Prostate gland (tissue), 2 donors: ENCODE results near the gene AARS2. TPM values are rescaled to one million over a fixed set of nuclear protein-coding genes. Genes with fewer than 3 reads are reported as not detected.

Source experiments
- DNase-seq: peaks from one replicate; pipeline ENCODE4 v3.0.0-alpha.2; 2019; ENCODE audit warnings: low spot score
- H3K27ac ChIP-seq, 2 donors: fragments of 200-600 bp; sonication (generic); 2 replicates each; pipeline ENCODE4 v1.5.1; 2017 to 2019
- H3K27me3 ChIP-seq: fragments of 200-600 bp; sonication (generic); replicated peaks from 2 replicates; pipeline ENCODE4 v1.5.1; 2019; ENCODE audit not compliant: insufficient read depth
- H3K36me3 ChIP-seq, 2 donors: fragments of 200-600 bp; sonication (generic); 1 replicate in 1 of 2; 2 replicates in 1 of 2; pipeline versions ENCODE4 v1.5.1 to v1.8.1; 2017 to 2019
- H3K4me1 ChIP-seq: fragments of 200-600 bp; sonication (generic); replicated peaks from 2 replicates; pipeline ENCODE4 v1.5.1; 2019
- H3K4me3 ChIP-seq, 2 donors: fragments of 200-600 bp; sonication (generic); 2 replicates each; pipeline ENCODE4 v1.5.1; 2017 to 2019
- H3K9me3 ChIP-seq: fragments of 200-600 bp; sonication (generic); 2 replicates; pipeline ENCODE4 v1.5.1; 2017
- CTCF ChIP-seq, 4 experiments: fragments of 200-600 bp in 2 of 4; fragments of 450-650 bp in 2 of 4; sonication (generic) in 2 of 4; IDR thresholded peaks; 1 replicate in 3 of 4; 2 replicates in 1 of 4; pipeline ENCODE4 v1.5.1; 2016 to 2019; ENCODE audit warnings: antibody characterized with exemption in 4 of 4, mild to moderate bottlenecking in 2 of 4, moderate library complexity in 2 of 4
- POLR2A ChIP-seq: fragments of 450-650 bp; IDR thresholded peaks from one replicate; pipeline ENCODE4 v1.6.1; 2016; ENCODE audit warnings: antibody characterized with exemption, mild to moderate bottlenecking
- POLR2AphosphoS5 ChIP-seq: sonication (generic); formaldehyde crosslinking; IDR thresholded peaks from one replicate; pipeline ENCODE4 v1.6.1; 2017; ENCODE audit warnings: antibody characterized with exemption
- WGBS: methylation state at CpG from one replicate; pipeline ENCODE4 v1.1.5; 2018; 5-methylcytosine and 5-hydroxymethylcytosine counted together
- intact Hi-C: fragments of 100-400 bp; cut with DNase I; formaldehyde crosslinking; loops from one replicate; pipeline ENCODE4 v1.14.2; 2022
- total RNA-seq, 2 donors: library from RNA; depleted of rRNA; stranded (reverse); fragments of >200 nt; gene quantifications; one replicate each; pipeline ENCODE4 v1.1.0, GENCODE V29; 2016

Gene AARS2
- total RNA-seq, 2 donors from 2014 or later = 17.4 to 19.4 TPM

- intact Hi-C loops = loop anchor here (5.0 kb wide), 1 partner anchor 43 kb away; no protein-coding TSS in a partner anchor
Measured at GRCh38 chr6:44264154-44265006, 48.8 kb downstream of the AARS2 start.

GRCh38 chr6:44263354-44264100 is 49.6 kb downstream of the AARS2 start:
- H3K4me3 ChIP-seq = peak overlapping the region; percentile 51 to 73

More at GRCh38 chr6:44264154-44265006, 48.8 kb downstream of the AARS2 start:
- H3K9me3 ChIP-seq = no peaks in the 10 kb centered on the region
- no peak for DNase-seq
- peaks cover 12% of the 10 kb centered on the region for H3K4me1 ChIP-seq
- H3K27ac ChIP-seq = peak overlapping the region; percentile 67 to 72
- TF ChIP-seq POLR2A (no peak), POLR2AphosphoS5 (no peak), CTCF (IDR thresholded peaks at IDR 0.05) (no peak)
- 9% methylated on average over 12 of the region's 13 CpGs for WGBS
- H3K36me3 ChIP-seq = no peaks in the 10 kb centered on the region
- no peaks in the 10 kb centered on the region for H3K27me3 ChIP-seq
- peak overlapping the region; percentile 51 to 73 for H3K4me3 ChIP-seq

DNA sequence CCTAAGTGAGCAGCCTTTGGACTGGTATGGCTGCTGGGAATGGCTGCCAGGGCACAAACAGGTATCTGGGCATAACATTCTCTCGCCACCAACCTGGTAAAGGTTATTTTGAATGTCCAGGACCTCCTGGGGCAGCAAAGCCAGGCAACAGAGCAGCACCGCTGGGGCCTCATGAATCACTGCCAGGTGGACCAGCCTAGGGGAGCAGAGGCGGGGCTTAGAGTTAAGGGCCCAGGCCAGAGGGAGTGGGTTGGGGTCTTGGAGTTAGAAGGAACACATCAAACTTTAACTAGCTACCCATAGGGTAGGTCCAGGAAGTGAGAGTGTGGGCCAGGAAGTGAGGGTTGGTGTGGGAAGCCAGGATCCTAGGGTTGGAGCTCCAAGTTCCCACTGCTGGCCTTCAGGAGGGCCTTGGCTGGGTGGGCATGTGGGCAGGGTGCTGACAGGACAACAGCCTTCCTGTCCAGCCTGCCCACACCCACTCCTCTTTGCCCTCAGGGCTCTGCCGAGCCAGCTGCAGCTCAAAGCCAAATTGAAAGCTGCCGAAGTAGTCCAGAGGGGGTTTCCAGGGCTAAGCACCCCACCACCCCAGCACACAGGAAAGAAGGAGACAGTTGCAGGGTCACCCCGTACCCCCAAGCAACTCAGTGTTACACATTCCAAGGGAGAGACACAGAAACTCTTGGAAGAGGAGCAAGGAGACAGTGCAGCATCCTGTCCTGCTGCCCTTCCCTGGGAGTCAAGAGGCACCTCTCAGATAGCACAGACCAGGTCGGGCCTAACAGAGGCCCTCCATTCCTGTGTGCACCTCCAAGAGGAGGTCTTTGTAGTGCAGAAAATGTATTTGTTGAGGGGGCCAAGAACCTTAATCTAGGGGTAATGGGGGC is 50.4 kb downstream of the AARS2 start:
- H3K4me3 ChIP-seq = no peak overlapping the region
- WGBS = 63% methylated on average over 7 of the region's 7 CpGs
- H3K27me3 ChIP-seq = no peaks in the 10 kb centered on the region

More at GRCh38 chr6:44263354-44264100, 49.6 kb downstream of the AARS2 start:
- no peak overlapping the region for H3K27ac ChIP-seq
- WGBS = 54% methylated on average over 9 of the region's 9 CpGs
- H3K9me3 ChIP-seq = no peaks in the 10 kb centered on the region
- TF ChIP-seq POLR2A (no peak), POLR2AphosphoS5 (no peak), CTCF (IDR thresholded peaks at IDR 0.05) (no peak)
- H3K4me1 ChIP-seq = peaks cover 12% of the 10 kb centered on the region
- intact Hi-C loops = no loop called here
- no peaks in the 10 kb centered on the region for H3K36me3 ChIP-seq
- no peaks in the 10 kb centered on the region for H3K27me3 ChIP-seq
- DNase-seq = no peak

DNA sequence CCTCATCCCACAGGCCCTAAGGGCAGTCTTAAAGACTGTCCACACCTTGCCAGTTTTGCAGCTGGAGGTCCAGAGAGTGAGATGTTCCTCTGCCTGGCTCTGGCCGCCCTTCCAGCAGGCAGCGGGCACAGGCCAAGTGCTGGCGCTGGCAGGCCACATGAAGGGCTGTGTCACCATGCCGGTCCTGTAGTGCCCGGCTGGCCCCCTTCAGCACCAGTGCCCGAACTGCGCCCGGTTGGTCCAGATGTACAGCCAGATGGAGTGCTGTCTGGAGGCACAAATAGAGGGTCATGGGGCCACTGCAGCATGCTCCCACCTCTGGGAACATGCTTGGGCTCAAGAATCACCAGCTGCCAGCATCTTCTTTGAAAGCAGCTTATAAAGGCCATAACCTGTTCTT is 51.6 kb downstream of the AARS2 start:
- Histone ChIP-seq H3K9me3 (no peaks in the 10 kb centered on the region), H3K4me1 (peaks cover 12% of the 10 kb centered on the region), H3K4me3 (no peak overlapping the region), H3K27me3 (no peaks in the 10 kb centered on the region), H3K27ac (no peak overlapping the region), H3K36me3 (no peaks in the 10 kb centered on the region)
- DNase-seq = no peak
- 96% methylated on average over 8 of the region's 8 CpGs for WGBS
- TF ChIP-seq POLR2AphosphoS5 (no peak), POLR2A (no peak), CTCF (IDR thresholded peaks at IDR 0.05) (no peak)
- intact Hi-C loops = no loop called here

More for the DNA sequence above, 50.4 kb downstream of the AARS2 start:
- no peaks in the 10 kb centered on the region for H3K9me3 ChIP-seq
- TF ChIP-seq POLR2AphosphoS5 (no peak), CTCF (IDR thresholded peaks at IDR 0.05) (no peak), POLR2A (no peak)
- no peak overlapping the region for H3K27ac ChIP-seq
- H3K36me3 ChIP-seq = no peaks in the 10 kb centered on the region
- no peak for DNase-seq
- intact Hi-C loops = no loop called here
- H3K4me1 ChIP-seq = peaks cover 12% of the 10 kb centered on the region
